Effector memory CD8-positive, alpha-beta T cell (primary cell): ENCODE results near the gene NPIPB8.
"Not testable (repeated sequence)": the region's sequence is repeated elsewhere in the genome, so short reads cannot be mapped to it uniquely, and the experiment has no call there.

Experiments
- ATAC-seq: fragments of 150-1000 bp; cut with Tn5 transposase; replicated peaks from 2 replicates; pipeline ENCODE4 v1.10.0; 2021; ENCODE audit warnings: mild to moderate bottlenecking, moderate library complexity
- DNase-seq, 3 experiments: peaks; one replicate each; pipeline ENCODE4 v3.0.0; 2021
- H3K27ac Mint-ChIP-seq, 2 donors: one replicate each; pipeline ENCODE4 v1.8.0; 2022; ENCODE audit warnings: mild to moderate bottlenecking in 2 of 2, mixed read lengths in 2 of 2, moderate library complexity in 2 of 2
- H3K27me3 Mint-ChIP-seq, 2 donors: one replicate each; pipeline ENCODE4 v1.8.0; 2022; ENCODE audit warnings: mixed read lengths in 2 of 2
- H3K36me3 Mint-ChIP-seq: one replicate; pipeline ENCODE4 v1.8.0; 2022; ENCODE audit warnings: mild to moderate bottlenecking, moderate library complexity, mixed read lengths; ENCODE audit not compliant: insufficient read depth
- H3K4me1 Mint-ChIP-seq, 2 donors: one replicate each; pipeline ENCODE4 v1.8.0; 2022; ENCODE audit warnings: low read depth in 2 of 2, mixed read lengths in 2 of 2
- H3K4me3 Mint-ChIP-seq, 2 donors: one replicate each; pipeline ENCODE4 v1.8.0; 2022; ENCODE audit warnings: mild to moderate bottlenecking in 2 of 2, mixed read lengths in 2 of 2, moderate library complexity in 2 of 2
- H3K9me3 Mint-ChIP-seq, 2 donors: one replicate each; pipeline ENCODE4 v1.8.0; 2022; ENCODE audit warnings: mixed read lengths in 2 of 2

NPIPB8 gene

GRCh38 chr16:28704246-28704645, 66.4 kb downstream of the NPIPB8 start:
- not testable (repeated sequence) for H3K36me3 Mint-ChIP-seq, DNase-seq, H3K27me3 Mint-ChIP-seq, H3K27ac Mint-ChIP-seq, H3K4me1 Mint-ChIP-seq, H3K9me3 Mint-ChIP-seq, H3K4me3 Mint-ChIP-seq, ATAC-seq
